HEK293 (cell line): ENCODE measurements around the gene DNAJC27.

ENCODE experiments used
- CTCF ChIA-PET: fragments of 350-600 bp; formaldehyde crosslinking; extraction: SDS; loops from one replicate; lab custom pipeline; 2021; ENCODE audit warnings: antibody characterized with exemption; lab: Yijun Ruan, JAX
- POLR2A ChIA-PET: fragments of 300-600 bp; formaldehyde crosslinking; extraction: SDS; loops from one replicate; lab custom pipeline; 2020; ENCODE audit warnings: antibody characterized with exemption, inconsistent platforms; lab: Yijun Ruan, JAX
- H3K27ac ChIP-seq: fragments of 200-500 bp; sonication (Bioruptor generic); 2 replicates; pipeline ENCODE4 v1.5.1; 2014; ENCODE audit warnings: low read depth, low read length, control low read depth, inconsistent platforms; ENCODE audit errors: extremely low read depth
- H3K36me3 ChIP-seq, 2 experiments: fragments of 200-500 bp in 1 of 2; sonication (Bioruptor generic) in 1 of 2; 1 replicate in 1 of 2; 2 replicates in 1 of 2; pipeline ENCODE4 v1.5.1; 2014 to 2017; ENCODE audit warnings: inconsistent platforms in 2 of 2, low read length in 2 of 2; ENCODE audit not compliant: control insufficient read depth in 2 of 2, insufficient read depth in 1 of 2
- H3K4me1 ChIP-seq: fragments of 200-500 bp; sonication (Bioruptor generic); 2 replicates; pipeline ENCODE4 v1.5.1; 2014; ENCODE audit warnings: mild to moderate bottlenecking, low read length, inconsistent platforms; ENCODE audit not compliant: control insufficient read depth, insufficient read depth
- H3K4me3 ChIP-seq: 2 replicates; pipeline ENCODE4 v1.5.1; 2011; ENCODE audit warnings: low read depth, mild to moderate bottlenecking, control low read depth, low read length, moderate library complexity
- H3K9me3 ChIP-seq: fragments of 200-500 bp; sonication (Bioruptor generic); 2 replicates; pipeline ENCODE4 v1.5.1; 2014; ENCODE audit warnings: low read depth, low read length, inconsistent platforms; ENCODE audit not compliant: control insufficient read depth, insufficient read depth
- CTCF ChIP-seq: fragments of 450-650 bp; formaldehyde crosslinking; IDR thresholded peaks from 2 replicates; pipeline ENCODE4 v1.5.1; 2016; ENCODE audit warnings: missing biosample characterization, missing genetic modification characterization
- EGR2 ChIP-seq: fragments of 450-650 bp; formaldehyde crosslinking; IDR thresholded peaks from 2 replicates; pipeline ENCODE4 v1.5.1; 2016; ENCODE audit warnings: low read depth, missing biosample characterization, missing genetic modification characterization
- GLIS2 ChIP-seq: fragments of 450-650 bp; formaldehyde crosslinking; IDR thresholded peaks from 2 replicates; pipeline ENCODE4 v1.5.1; 2016; ENCODE audit warnings: missing biosample characterization, missing genetic modification characterization
- KLF1 ChIP-seq: fragments of 450-650 bp; formaldehyde crosslinking; IDR thresholded peaks from 2 replicates; pipeline ENCODE4 v1.5.1; 2016; ENCODE audit warnings: missing biosample characterization, missing genetic modification characterization
- KLF10 ChIP-seq: fragments of 450-650 bp; IDR thresholded peaks from 2 replicates; pipeline ENCODE4 v1.5.1; 2018; ENCODE audit warnings: missing biosample characterization, mild to moderate bottlenecking, missing genetic modification characterization
- KLF9 ChIP-seq: fragments of 450-650 bp; formaldehyde crosslinking; IDR thresholded peaks from 2 replicates; pipeline ENCODE4 v1.5.1; 2016; ENCODE audit warnings: missing biosample characterization, missing genetic modification characterization, low read depth
- OVOL3 ChIP-seq: fragments of 450-650 bp; formaldehyde crosslinking; IDR thresholded peaks from 2 replicates; pipeline ENCODE4 v1.5.1; 2016; ENCODE audit warnings: missing biosample characterization, missing genetic modification characterization
- REPIN1 ChIP-seq: fragments of 450-650 bp; formaldehyde crosslinking; IDR thresholded peaks from 2 replicates; pipeline ENCODE4 v1.5.1; 2017; ENCODE audit warnings: missing biosample characterization, missing genetic modification characterization, low read depth
- SP7 ChIP-seq: fragments of 450-650 bp; formaldehyde crosslinking; IDR thresholded peaks from 2 replicates; pipeline ENCODE4 v1.5.1; 2016; ENCODE audit warnings: missing biosample characterization, missing genetic modification characterization
- TRIM28 ChIP-seq: IDR thresholded peaks from 2 replicates; pipeline ENCODE4 v1.6.1; 2011; ENCODE audit warnings: low read length, control low read depth, borderline replicate concordance
- WT1 ChIP-seq: fragments of 450-650 bp; formaldehyde crosslinking; IDR thresholded peaks from 2 replicates; pipeline ENCODE4 v1.5.1; 2016; ENCODE audit warnings: missing biosample characterization, missing genetic modification characterization
- ZBTB1 ChIP-seq: fragments of 450-650 bp; formaldehyde crosslinking; IDR thresholded peaks from 2 replicates; pipeline ENCODE4 v1.5.1; 2016; ENCODE audit warnings: missing biosample characterization, missing genetic modification characterization
- ZBTB20 ChIP-seq: fragments of 450-650 bp; formaldehyde crosslinking; IDR thresholded peaks from 2 replicates; pipeline ENCODE4 v1.5.1; 2016; ENCODE audit warnings: missing biosample characterization, missing genetic modification characterization
- ZFP3 ChIP-seq: fragments of 450-650 bp; formaldehyde crosslinking; IDR thresholded peaks from 2 replicates; pipeline ENCODE4 v1.5.1; 2016; ENCODE audit warnings: low read depth, missing biosample characterization, missing genetic modification characterization
- ZNF214 ChIP-seq: fragments of 450-650 bp; formaldehyde crosslinking; IDR thresholded peaks from 2 replicates; pipeline ENCODE4 v1.5.1; 2017; ENCODE audit warnings: missing biosample characterization, mild to moderate bottlenecking, missing genetic modification characterization, borderline replicate concordance
- ZNF223 ChIP-seq: fragments of 450-650 bp; formaldehyde crosslinking; IDR thresholded peaks from 2 replicates; pipeline ENCODE4 v1.5.1; 2016; ENCODE audit warnings: missing biosample characterization, missing genetic modification characterization
- ZNF23 ChIP-seq: fragments of 450-650 bp; formaldehyde crosslinking; IDR thresholded peaks from 2 replicates; pipeline ENCODE4 v1.5.1; 2016; ENCODE audit warnings: missing biosample characterization, missing genetic modification characterization, borderline replicate concordance
- ZNF239 ChIP-seq: fragments of 450-650 bp; formaldehyde crosslinking; IDR thresholded peaks from 2 replicates; pipeline ENCODE4 v1.5.1; 2016; ENCODE audit warnings: missing biosample characterization, missing genetic modification characterization
- ZNF341 ChIP-seq: fragments of 450-650 bp; formaldehyde crosslinking; IDR thresholded peaks from 2 replicates; pipeline ENCODE4; 2016; ENCODE audit warnings: low read depth, missing biosample characterization, missing genetic modification characterization
- ZNF37A ChIP-seq: fragments of 450-650 bp; IDR thresholded peaks from 2 replicates; pipeline ENCODE4 v1.5.1; 2018; ENCODE audit warnings: missing biosample characterization, missing genetic modification characterization
- ZNF391 ChIP-seq: fragments of 450-650 bp; formaldehyde crosslinking; IDR thresholded peaks from 2 replicates; pipeline ENCODE4 v1.5.1; 2016; ENCODE audit warnings: low read depth, missing biosample characterization, missing genetic modification characterization, borderline replicate concordance
- ZNF394 ChIP-seq: fragments of 450-650 bp; formaldehyde crosslinking; IDR thresholded peaks from 2 replicates; pipeline ENCODE4 v1.5.1; 2016; ENCODE audit warnings: missing biosample characterization, missing genetic modification characterization, mild to moderate bottlenecking, moderate library complexity, borderline replicate concordance
- ZNF404 ChIP-seq: fragments of 450-650 bp; formaldehyde crosslinking; IDR thresholded peaks from 2 replicates; pipeline ENCODE4 v1.5.1; 2017; ENCODE audit warnings: missing biosample characterization, missing genetic modification characterization
- ZNF544 ChIP-seq: fragments of 450-650 bp; formaldehyde crosslinking; IDR thresholded peaks from 2 replicates; pipeline ENCODE4 v1.5.0; 2017; ENCODE audit warnings: missing biosample characterization, missing genetic modification characterization
- ZNF621 ChIP-seq: fragments of 450-650 bp; formaldehyde crosslinking; IDR thresholded peaks from 2 replicates; pipeline ENCODE4 v1.5.1; 2017; ENCODE audit warnings: missing biosample characterization, missing genetic modification characterization
- ZNF624 ChIP-seq: fragments of 450-650 bp; formaldehyde crosslinking; IDR thresholded peaks from 2 replicates; pipeline ENCODE4 v1.5.1; 2017; ENCODE audit warnings: missing biosample characterization, missing genetic modification characterization
- ZNF660 ChIP-seq: fragments of 450-650 bp; IDR thresholded peaks from 2 replicates; pipeline ENCODE4 v1.5.1; 2018; ENCODE audit warnings: missing biosample characterization, mild to moderate bottlenecking, missing genetic modification characterization
- ZNF670 ChIP-seq: fragments of 450-650 bp; formaldehyde crosslinking; IDR thresholded peaks from 2 replicates; pipeline ENCODE4 v1.5.1; 2016; ENCODE audit warnings: missing biosample characterization, missing genetic modification characterization, low read depth
- ZNF747 ChIP-seq: fragments of 450-650 bp; formaldehyde crosslinking; IDR thresholded peaks from 2 replicates; pipeline ENCODE4 v1.5.1; 2016; ENCODE audit warnings: missing biosample characterization, missing genetic modification characterization
- ZNF792 ChIP-seq: fragments of 450-650 bp; formaldehyde crosslinking; IDR thresholded peaks from 2 replicates; pipeline ENCODE4 v1.5.1; 2016; ENCODE audit warnings: missing biosample characterization, missing genetic modification characterization
- TF ChIP-seq, protein P1 (sequence below): fragments of 450-650 bp; formaldehyde crosslinking; IDR thresholded peaks from 2 replicates; pipeline ENCODE4; 2016; ENCODE audit warnings: missing biosample characterization, missing genetic modification characterization
- TF ChIP-seq, protein P2 (sequence below): fragments of 450-650 bp; formaldehyde crosslinking; IDR thresholded peaks from 2 replicates; pipeline ENCODE4 v1.5.1; 2016; ENCODE audit warnings: missing biosample characterization, missing genetic modification characterization
- TF ChIP-seq, protein P3 (sequence below): fragments of 450-650 bp; formaldehyde crosslinking; IDR thresholded peaks from 2 replicates; pipeline ENCODE4 v1.5.0; 2017; ENCODE audit warnings: missing biosample characterization, missing genetic modification characterization, borderline replicate concordance

The DNAJC27 gene

DNA sequence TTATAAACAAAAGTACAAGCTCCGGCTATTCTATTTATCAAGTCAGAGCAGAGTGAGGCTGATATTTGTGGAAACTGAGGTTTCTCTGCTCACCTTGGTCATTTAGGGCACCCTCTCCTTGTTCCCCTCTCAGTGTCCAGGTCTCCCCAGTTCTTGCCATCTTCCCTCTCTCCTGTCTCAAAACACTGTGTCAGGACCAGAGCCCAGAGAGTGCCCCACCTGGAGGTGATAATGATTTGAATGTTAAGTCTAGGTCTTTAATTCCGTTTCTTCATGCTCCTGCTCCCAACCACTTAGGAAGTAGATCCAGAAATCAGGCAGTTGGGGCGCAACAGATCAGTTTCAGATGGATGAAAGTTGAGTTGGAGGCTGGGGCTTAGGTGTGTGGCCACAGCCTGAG is 42.5 kb downstream of the DNAJC27 start:
- TF ChIP-seq, protein P1, sequence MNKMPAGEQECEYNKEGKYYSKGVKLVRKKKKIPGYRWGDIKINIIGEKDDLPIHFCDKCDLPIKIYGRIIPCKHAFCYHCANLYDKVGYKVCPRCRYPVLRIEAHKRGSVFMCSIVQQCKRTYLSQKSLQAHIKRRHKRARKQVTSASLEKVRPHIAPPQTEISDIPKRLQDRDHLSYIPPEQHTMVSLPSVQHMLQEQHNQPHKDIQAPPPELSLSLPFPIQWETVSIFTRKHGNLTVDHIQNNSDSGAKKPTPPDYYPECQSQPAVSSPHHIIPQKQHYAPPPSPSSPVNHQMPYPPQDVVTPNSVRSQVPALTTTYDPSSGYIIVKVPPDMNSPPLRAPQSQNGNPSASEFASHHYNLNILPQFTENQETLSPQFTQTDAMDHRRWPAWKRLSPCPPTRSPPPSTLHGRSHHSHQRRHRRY (tag by site-specific recombination) = no peak
- TF ChIP-seq ZBTB20 (tag by site-specific recombination) (no peak), SP7 (no peak), EGR2 (tag by site-specific recombination) (no peak), KLF9 (no peak), ZNF37A (tag by site-specific recombination) (no peak), KLF1 (tag by site-specific recombination) (no peak), CTCF (tag by site-specific recombination) (no peak), KLF10 (no peak), ZNF223 (tag by site-specific recombination) (no peak), REPIN1 (tag by site-specific recombination) (no peak), ZNF621 (tag by site-specific recombination) (no peak), GLIS2 (tag by site-specific recombination) (no peak)
- TF ChIP-seq, protein P2, sequence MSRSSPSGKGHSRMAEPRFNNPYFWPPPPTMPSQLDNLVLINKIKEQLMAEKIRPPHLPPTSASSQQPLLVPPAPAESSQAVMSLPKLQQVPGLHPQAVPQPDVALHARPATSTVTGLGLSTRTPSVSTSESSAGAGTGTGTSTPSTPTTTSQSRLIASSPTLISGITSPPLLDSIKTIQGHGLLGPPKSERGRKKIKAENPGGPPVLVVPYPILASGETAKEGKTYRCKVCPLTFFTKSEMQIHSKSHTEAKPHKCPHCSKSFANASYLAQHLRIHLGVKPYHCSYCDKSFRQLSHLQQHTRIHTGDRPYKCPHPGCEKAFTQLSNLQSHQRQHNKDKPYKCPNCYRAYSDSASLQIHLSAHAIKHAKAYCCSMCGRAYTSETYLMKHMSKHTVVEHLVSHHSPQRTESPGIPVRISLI (tag by site-specific recombination) = no peak
- TF ChIP-seq, protein P3, sequence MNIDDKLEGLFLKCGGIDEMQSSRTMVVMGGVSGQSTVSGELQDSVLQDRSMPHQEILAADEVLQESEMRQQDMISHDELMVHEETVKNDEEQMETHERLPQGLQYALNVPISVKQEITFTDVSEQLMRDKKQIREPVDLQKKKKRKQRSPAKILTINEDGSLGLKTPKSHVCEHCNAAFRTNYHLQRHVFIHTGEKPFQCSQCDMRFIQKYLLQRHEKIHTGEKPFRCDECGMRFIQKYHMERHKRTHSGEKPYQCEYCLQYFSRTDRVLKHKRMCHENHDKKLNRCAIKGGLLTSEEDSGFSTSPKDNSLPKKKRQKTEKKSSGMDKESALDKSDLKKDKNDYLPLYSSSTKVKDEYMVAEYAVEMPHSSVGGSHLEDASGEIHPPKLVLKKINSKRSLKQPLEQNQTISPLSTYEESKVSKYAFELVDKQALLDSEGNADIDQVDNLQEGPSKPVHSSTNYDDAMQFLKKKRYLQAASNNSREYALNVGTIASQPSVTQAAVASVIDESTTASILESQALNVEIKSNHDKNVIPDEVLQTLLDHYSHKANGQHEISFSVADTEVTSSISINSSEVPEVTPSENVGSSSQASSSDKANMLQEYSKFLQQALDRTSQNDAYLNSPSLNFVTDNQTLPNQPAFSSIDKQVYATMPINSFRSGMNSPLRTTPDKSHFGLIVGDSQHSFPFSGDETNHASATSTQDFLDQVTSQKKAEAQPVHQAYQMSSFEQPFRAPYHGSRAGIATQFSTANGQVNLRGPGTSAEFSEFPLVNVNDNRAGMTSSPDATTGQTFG (tag by site-specific recombination) = no peak
- no peaks in the 10 kb centered on the region for H3K9me3 ChIP-seq
- no peaks in the 10 kb centered on the region for H3K36me3 ChIP-seq
- no peak overlapping the region for H3K27ac ChIP-seq
- no peak overlapping the region for H3K4me3 ChIP-seq
- ChIA-PET POLR2A (interaction anchor here (0.6 kb wide), 1 partner anchor 158 kb away, joined by 3 read pairs; no protein-coding TSS in a partner anchor), CTCF (no interaction called here)
- no peaks in the 10 kb centered on the region for H3K4me1 ChIP-seq

GRCh38 chr2:24928036-24928435 is 43.7 kb downstream of the DNAJC27 start:
- CTCF ChIA-PET = no interaction called here
- TF ChIP-seq ZNF394 (tag by site-specific recombination) = no peak
- TF ChIP-seq TRIM28 = no peak
- TF ChIP-seq ZNF404 = no peak
- no peak for TF ChIP-seq ZNF214 (tag by site-specific recombination)
- no peak for TF ChIP-seq ZNF660 (tag by site-specific recombination)
- no peak for TF ChIP-seq WT1 (tag by site-specific recombination)
- TF ChIP-seq KLF9 = no peak
- TF ChIP-seq ZNF23 (tag by site-specific recombination) = no peak
- no peak for TF ChIP-seq ZNF239 (tag by site-specific recombination)
- no peak for TF ChIP-seq ZNF624
- no peak for TF ChIP-seq ZNF544 (tag by site-specific recombination)
- no peak for TF ChIP-seq GLIS2 (tag by site-specific recombination)
- TF ChIP-seq ZBTB1 (tag by site-specific recombination) = no peak
- TF ChIP-seq ZNF670 (tag by site-specific recombination) = no peak
- no peak for TF ChIP-seq OVOL3 (tag by site-specific recombination)
- TF ChIP-seq ZFP3 = no peak
- TF ChIP-seq ZNF391 = no peak
- TF ChIP-seq ZNF747 (tag by site-specific recombination) = no peak
- no peak for TF ChIP-seq ZNF792 (tag by site-specific recombination)
- no peak for TF ChIP-seq ZNF341 (tag by site-specific recombination)
- Histone ChIP-seq H3K4me1 (no peaks in the 10 kb centered on the region), H3K36me3 (no peaks in the 10 kb centered on the region), H3K27ac (no peak overlapping the region), H3K9me3 (no peaks in the 10 kb centered on the region), H3K4me3 (no peak overlapping the region)
- POLR2A ChIA-PET = no interaction called here
